ENCODE results near the gene TMEM176B. TPM values are rescaled to one million over a fixed set of nuclear protein-coding genes. Genes with fewer than 3 reads are reported as not detected.

TMEM176B gene
- total RNA-seq, 2 experiments from 2014 or later: not detected

DNA sequence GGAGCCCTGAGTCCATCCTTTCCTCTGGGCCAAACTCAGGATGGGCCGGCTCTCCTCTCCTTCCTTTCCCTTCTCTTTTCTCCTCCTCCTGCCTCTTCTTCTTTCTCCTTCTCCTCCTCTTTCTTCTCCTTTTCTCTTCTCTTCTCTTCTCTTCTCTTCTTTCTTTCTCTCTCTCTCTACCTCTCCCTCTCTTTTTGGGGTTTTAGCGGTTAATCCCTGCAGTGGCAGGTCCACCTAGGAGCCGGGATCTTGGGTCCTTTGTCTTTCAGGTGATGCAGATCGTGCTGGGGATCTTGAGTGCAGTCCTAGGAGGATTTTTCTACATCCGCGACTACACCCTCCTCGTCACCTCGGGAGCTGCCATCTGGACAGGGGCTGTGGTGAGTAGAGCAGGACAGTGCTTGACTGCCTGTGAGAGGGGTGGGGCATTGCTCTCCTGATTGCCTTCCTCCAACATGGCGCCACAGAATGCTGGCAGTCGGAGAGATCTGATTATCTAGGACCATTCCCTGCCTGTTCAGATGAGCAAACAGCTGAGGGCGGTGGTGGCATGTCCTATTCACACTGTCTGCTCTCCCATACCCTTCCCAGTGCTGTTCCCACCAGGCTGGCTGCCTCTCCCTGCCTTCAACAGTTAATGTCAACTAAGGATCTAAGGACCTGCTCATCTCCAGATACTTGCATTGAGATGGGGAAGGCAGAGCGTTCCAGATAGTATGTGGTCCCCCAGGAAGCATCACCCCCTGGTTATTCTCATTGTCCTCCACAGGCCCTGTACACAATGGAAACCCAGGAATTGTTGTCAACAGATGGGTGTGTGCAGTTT lies 2.0 kb upstream of the TMEM176B start:
- H3K4me1 Mint-ChIP-seq: peaks cover 2% of the 10 kb centered on the region
- peaks cover 29% of the 10 kb centered on the region for H3K27me3 Mint-ChIP-seq
- CTCF ChIA-PET: no interaction called here
- H3K9me3 Mint-ChIP-seq (ENCODE audit: low read depth): peaks cover 8% of the 10 kb centered on the region
- H3K4me3 Mint-ChIP-seq: no peak overlapping the region
- intact Hi-C loops (cut with DNase I, micrococcal nuclease): no loop called here
- no peak overlapping the region for H3K27ac Mint-ChIP-seq
- ATAC-seq (no peak), DNase-seq (no peak)
- POLR2A ChIA-PET: no interaction called here
- H3K36me3 Mint-ChIP-seq (ENCODE audit: low read depth): no peaks in the 10 kb centered on the region

DNA sequence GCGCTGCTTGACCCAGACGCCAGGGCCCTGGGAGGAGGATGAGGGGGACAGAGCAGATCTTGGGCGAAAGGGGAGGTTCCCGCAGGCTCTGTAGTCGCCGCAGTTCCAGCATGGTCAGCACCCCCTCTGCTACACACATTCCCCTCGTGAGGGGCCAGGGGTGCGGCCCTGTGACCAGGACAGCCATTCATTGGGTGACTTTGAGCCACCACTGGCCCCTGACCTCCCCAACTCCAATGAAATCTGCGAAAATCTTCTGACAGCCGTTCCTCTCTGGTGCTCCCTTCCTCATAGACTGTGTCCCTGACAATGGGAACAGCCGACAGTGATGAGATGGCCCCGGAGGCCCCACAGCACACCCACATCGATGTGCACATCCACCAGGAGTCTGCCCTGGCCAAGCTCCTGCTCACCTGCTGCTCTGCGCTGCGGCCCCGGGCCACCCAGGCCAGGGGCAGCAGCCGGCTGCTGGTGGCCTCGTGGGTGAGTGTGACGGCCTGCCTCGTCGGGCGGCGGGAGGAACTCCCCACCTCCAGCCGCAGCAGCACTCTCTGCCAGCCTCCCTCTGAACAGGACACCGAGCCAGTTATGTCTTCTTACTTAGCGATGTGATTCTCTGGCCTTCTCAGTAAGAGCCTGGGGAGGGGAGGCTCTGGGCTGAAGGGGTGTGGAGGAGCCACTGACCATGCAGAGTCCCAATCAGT lies 1.2 kb upstream of the TMEM176B start:
- peaks cover 31% of the 10 kb centered on the region for H3K27me3 Mint-ChIP-seq
- DNase-seq: no peak
- peaks cover 6% of the 10 kb centered on the region for H3K9me3 Mint-ChIP-seq (ENCODE audit: low read depth)
- H3K4me1 Mint-ChIP-seq: peaks cover 2% of the 10 kb centered on the region
- ATAC-seq: peak; percentile 16
- ChIA-PET CTCF (interaction anchor here (1.1 kb wide), 1 partner anchor 75 kb away, joined by 3 read pairs; no protein-coding TSS in a partner anchor), POLR2A (no interaction called here)
- H3K36me3 Mint-ChIP-seq (ENCODE audit: low read depth): no peaks in the 10 kb centered on the region
- no peak overlapping the region for H3K27ac Mint-ChIP-seq
- intact Hi-C loops (cut with DNase I, micrococcal nuclease): no loop called here
- peak overlapping the region; percentile 28 for H3K4me3 Mint-ChIP-seq

DNA sequence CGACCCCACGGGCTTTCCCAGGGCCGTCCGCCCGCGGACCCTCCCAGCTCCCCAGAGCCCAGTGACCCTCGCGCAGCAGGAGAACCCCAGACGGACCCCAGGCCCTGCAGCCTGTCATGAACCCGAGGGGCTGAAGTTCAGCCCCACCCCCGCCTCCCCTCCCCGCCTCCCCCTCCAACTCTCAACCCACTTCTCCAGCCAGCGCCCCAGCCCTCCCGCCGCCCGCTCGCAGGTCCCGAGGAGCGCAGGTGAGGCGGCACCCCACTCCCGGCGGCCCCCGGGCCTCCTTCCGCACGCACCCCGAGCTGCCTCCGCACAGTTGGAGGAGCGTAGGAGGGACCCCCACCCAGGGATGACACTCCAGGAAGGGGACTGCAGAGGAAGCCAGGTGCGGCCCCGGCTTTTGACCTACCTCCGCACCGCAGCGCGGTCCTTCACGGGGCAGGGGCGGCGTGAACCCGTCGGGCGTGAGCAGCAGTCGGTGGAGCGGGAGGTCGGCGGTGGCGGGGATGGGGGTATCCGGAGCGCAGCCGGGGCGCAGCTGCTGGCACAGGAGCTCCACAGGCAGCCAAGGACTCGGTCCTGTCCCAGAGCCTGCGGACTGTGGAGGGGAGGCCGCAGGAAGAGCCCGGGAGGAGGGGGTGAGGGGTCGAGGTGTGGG lies 547 bp upstream of the TMEM176B start, which contains the start of gene TMEM176A:
TMEM176A (plus strand) TSS at position 189 of the 661 bp plus-strand sequence. CDS start 782 bp downstream, outside the sequence.
- Mint-ChIP-seq H3K27ac (no peak within 1 kb of the TSS), H3K36me3 (ENCODE audit: low read depth) (no peaks in the 10 kb centered on the region), H3K9me3 (ENCODE audit: low read depth) (peaks cover 3% of the 10 kb centered on the region), H3K4me3 (peak within 1 kb of the TSS; percentile 29), H3K4me1 (peaks cover 2% of the 10 kb centered on the region), H3K27me3 (peaks cover 37% of the 10 kb centered on the region)
- intact Hi-C loops (cut with DNase I, micrococcal nuclease): no loop called here
- ChIA-PET POLR2A (no interaction called here), CTCF (interaction anchor here (1.1 kb wide), 1 partner anchor 76 kb away, joined by 3 read pairs; no protein-coding TSS in a partner anchor)
- DNase-seq (peak; percentile 30), ATAC-seq (peak; percentile 57)

DNA sequence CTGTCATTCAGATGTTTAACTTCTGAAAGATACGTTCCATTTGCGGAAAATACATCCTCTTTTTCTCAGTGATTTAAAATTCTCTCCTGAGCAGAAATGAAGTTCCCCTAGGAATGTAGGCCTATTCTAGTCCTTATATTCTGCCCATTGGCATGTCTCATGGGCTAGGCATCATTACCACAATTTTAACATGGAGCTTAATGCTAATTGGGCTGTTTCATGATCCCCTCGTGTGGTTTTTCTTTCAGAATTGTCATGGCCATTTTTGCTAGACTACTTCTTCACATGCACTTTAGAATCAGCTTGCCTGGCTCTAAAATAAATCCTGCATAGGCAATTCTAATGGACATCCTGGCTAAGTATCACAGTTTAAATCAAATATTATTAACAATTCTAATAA lies 1.0 kb downstream of the TMEM176B start:
- Mint-ChIP-seq H3K36me3 (ENCODE audit: low read depth) (no peaks in the 10 kb centered on the region), H3K27ac (no peak overlapping the region), H3K4me1 (peaks cover 2% of the 10 kb centered on the region), H3K27me3 (peaks cover 37% of the 10 kb centered on the region), H3K9me3 (ENCODE audit: low read depth) (peaks cover 3% of the 10 kb centered on the region), H3K4me3 (no peak overlapping the region)
- CTCF ChIA-PET: interaction anchor here (0.8 to 1.6 kb wide), 2 partner anchors 17 to 256 kb away, joined by 3 to 4 read pairs; no protein-coding TSS in a partner anchor
- ATAC-seq: no peak
- DNase-seq: no peak
- POLR2A ChIA-PET: no interaction called here
- intact Hi-C loops (cut with DNase I, micrococcal nuclease): no loop called here

DNA sequence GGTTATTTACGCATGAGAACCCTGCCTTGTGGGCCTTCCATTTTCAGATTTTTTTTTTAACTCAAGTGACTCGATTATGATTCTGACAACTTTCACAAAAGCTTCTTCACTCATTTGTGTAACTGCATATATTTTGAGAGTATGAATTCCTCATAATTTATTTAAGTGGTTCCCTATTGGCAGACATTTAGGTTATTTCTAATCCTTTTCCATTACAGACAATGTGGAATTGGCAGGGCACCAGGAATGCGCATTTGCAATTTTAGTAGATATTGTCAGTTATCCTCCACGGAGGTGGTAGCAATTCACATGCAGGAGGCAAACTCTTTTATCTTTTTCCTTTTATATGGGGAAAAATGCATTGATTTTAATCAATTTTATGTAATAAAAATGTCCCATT lies 2.5 kb downstream of the TMEM176B start:
- ChIA-PET CTCF (no interaction called here), POLR2A (no interaction called here)
- peaks cover 3% of the 10 kb centered on the region for H3K9me3 Mint-ChIP-seq (ENCODE audit: low read depth)
- ATAC-seq (no peak), DNase-seq (no peak)
- H3K4me3 Mint-ChIP-seq: no peak overlapping the region
- no peaks in the 10 kb centered on the region for H3K36me3 Mint-ChIP-seq (ENCODE audit: low read depth)
- no peak overlapping the region for H3K27ac Mint-ChIP-seq
- H3K27me3 Mint-ChIP-seq: peaks cover 37% of the 10 kb centered on the region
- H3K4me1 Mint-ChIP-seq: peaks cover 2% of the 10 kb centered on the region
- intact Hi-C loops (cut with DNase I, micrococcal nuclease): no loop called here

DNA sequence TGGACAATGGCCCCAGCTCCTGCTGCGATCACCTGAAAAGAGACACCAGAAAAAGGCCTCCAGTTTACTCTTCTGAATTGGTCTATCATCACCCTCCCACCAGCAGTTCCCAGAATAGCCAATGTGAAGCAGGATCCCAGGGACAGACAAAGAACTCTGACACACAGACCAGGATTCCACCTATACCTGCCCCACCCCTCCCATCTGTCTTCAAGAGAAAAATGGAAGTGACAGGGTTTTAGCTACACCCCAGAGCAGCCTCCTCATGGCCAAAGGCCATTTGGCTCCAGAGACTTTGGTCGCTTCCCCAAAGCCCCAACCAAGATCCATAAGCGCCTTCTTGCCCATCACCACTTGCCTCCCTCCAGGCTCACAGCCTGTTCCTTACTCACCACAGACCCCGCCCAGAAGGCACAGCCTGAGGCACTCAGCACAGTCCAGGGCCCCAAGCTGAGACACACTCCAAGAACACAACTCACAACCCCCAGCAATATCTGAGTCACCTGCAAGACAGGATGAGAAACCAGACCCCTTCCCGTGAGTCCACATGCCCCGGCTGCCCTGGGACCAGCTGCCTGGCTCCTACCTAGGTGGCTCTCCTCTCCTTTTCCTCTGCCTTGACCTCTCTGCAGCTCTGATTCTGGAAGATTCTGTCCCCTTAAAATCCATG lies 6.5 kb downstream of the TMEM176B start:
- Mint-ChIP-seq H3K36me3 (ENCODE audit: low read depth) (no peaks in the 10 kb centered on the region), H3K4me3 (no peak overlapping the region), H3K27ac (no peak overlapping the region), H3K9me3 (ENCODE audit: low read depth) (peaks cover 3% of the 10 kb centered on the region), H3K27me3 (peaks cover 13% of the 10 kb centered on the region), H3K4me1 (no peaks in the 10 kb centered on the region)
- intact Hi-C loops (cut with DNase I, micrococcal nuclease): no loop called here
- POLR2A ChIA-PET: no interaction called here
- CTCF ChIA-PET: no interaction called here
- ATAC-seq (no peak), DNase-seq (no peak)

DNA sequence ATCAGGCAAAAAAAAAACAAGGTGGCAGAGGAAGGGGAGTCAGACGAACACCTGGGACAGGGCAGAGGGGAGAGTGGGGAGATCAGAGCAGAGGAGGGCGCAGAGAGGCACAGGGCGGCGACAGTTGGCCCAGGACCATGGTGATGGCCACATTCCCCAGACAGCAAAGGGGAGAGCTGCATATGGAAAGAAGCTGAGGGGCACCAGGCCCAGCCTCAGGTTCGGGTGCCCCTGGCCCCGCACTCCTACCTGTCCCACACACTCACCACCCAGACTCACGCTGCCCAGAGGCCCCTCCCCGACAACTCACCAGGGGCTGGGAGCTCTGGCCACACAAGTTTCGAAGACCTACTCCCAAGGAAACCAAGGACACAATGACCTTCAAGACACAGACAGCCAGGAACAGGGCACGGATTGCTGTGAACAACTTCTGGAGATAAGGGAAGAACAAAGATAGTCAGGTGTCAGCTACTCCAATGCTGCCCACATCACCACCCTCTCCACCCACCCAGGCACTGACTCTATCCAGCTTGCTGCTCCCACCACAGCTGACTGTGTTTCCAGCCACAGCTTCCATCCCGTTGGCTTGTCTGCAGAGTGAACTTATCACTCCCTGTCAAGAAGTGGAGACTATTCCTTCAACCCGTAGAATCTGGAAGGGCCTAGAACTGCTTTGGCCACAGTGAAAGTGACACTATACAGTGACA lies 8.3 kb downstream of the TMEM176B start:
- Mint-ChIP-seq H3K4me3 (no peak overlapping the region), H3K4me1 (no peaks in the 10 kb centered on the region), H3K27me3 (peaks cover 6% of the 10 kb centered on the region), H3K36me3 (ENCODE audit: low read depth) (no peaks in the 10 kb centered on the region), H3K9me3 (ENCODE audit: low read depth) (peaks cover 3% of the 10 kb centered on the region), H3K27ac (no peak overlapping the region)
- no peak for ATAC-seq
- no peak for DNase-seq
- POLR2A ChIA-PET: no interaction called here
- intact Hi-C loops (cut with DNase I, micrococcal nuclease): no loop called here
- CTCF ChIA-PET: interaction anchor here (0.6 to 0.9 kb wide), 3 partner anchors 14 to 451 kb away, joined by 3 read pairs; no protein-coding TSS in a partner anchor

DNA sequence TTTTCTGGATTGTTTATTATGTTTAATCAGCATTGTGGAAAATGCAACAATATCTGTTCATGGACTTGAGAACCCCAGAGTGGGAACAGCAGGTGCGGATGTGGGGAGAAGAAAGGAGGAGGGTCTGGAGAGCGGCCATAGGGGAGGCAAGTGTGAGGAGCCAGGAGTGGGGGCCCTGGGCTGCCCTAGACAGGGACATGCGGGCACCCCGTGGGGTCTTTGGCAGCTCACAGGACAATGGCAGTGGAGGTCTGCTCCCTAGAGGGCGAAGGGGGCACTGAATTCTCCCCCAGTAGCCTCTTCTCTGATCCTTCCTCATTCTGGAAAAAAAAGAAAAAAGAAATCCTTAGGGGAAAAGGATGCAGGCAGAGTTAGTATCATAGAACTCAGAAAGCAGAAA lies 8.9 kb downstream of the TMEM176B start:
- H3K4me1 Mint-ChIP-seq: no peaks in the 10 kb centered on the region
- ChIA-PET CTCF (interaction anchor here (0.6 kb wide), 1 partner anchor 452 kb away, joined by 3 read pairs; no protein-coding TSS in a partner anchor), POLR2A (no interaction called here)
- H3K9me3 Mint-ChIP-seq (ENCODE audit: low read depth): peaks cover 2% of the 10 kb centered on the region
- DNase-seq (no peak), ATAC-seq (no peak)
- H3K4me3 Mint-ChIP-seq: no peak overlapping the region
- peaks cover 5% of the 10 kb centered on the region for H3K27me3 Mint-ChIP-seq
- H3K27ac Mint-ChIP-seq: no peak overlapping the region
- no peaks in the 10 kb centered on the region for H3K36me3 Mint-ChIP-seq (ENCODE audit: low read depth)
- intact Hi-C loops (cut with DNase I, micrococcal nuclease): no loop called here

DNA sequence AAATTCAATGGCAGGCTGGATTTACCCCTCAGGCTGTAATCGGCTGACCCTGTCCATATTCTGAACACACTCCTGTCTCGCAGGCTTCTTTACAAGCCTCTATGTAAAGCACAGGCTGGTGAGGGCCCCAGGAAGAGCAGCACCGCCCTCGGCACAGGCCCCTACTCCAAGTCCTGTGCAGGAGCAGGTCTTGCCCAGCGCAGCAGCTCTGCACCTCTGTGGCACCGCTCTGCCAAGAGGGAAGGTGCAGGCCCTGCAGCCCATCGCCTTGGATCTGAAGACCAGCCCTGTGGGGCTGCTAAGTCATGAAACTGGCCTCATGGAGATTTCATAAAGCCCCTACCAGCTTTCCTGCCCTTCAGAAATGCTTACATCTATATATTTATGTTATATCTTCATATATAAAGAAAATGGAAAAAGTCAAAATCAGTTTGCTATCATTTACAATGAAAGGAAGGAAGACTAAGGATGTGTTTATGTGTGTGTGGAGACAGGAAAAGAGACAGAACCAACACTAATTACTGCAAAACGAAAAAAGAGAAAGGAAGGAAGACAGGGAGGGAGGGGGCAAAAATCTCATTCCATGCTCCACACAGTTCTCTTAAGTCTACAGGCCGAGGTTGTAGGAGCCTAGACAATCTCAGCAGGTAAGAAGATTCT lies 9.6 kb downstream of the TMEM176B start:
- H3K36me3 Mint-ChIP-seq (ENCODE audit: low read depth): no peaks in the 10 kb centered on the region
- intact Hi-C loops (cut with DNase I, micrococcal nuclease): no loop called here
- no peak overlapping the region for H3K27ac Mint-ChIP-seq
- ATAC-seq (no peak), DNase-seq (no peak)
- no peak overlapping the region for H3K4me3 Mint-ChIP-seq
- POLR2A ChIA-PET: no interaction called here
- peaks cover 6% of the 10 kb centered on the region for H3K4me1 Mint-ChIP-seq
- CTCF ChIA-PET: interaction anchor here (1.0 kb wide), 1 partner anchor 12 kb away, joined by 3 read pairs; no protein-coding TSS in a partner anchor
- H3K9me3 Mint-ChIP-seq (ENCODE audit: low read depth): no peaks in the 10 kb centered on the region
- no peaks in the 10 kb centered on the region for H3K27me3 Mint-ChIP-seq

DNA sequence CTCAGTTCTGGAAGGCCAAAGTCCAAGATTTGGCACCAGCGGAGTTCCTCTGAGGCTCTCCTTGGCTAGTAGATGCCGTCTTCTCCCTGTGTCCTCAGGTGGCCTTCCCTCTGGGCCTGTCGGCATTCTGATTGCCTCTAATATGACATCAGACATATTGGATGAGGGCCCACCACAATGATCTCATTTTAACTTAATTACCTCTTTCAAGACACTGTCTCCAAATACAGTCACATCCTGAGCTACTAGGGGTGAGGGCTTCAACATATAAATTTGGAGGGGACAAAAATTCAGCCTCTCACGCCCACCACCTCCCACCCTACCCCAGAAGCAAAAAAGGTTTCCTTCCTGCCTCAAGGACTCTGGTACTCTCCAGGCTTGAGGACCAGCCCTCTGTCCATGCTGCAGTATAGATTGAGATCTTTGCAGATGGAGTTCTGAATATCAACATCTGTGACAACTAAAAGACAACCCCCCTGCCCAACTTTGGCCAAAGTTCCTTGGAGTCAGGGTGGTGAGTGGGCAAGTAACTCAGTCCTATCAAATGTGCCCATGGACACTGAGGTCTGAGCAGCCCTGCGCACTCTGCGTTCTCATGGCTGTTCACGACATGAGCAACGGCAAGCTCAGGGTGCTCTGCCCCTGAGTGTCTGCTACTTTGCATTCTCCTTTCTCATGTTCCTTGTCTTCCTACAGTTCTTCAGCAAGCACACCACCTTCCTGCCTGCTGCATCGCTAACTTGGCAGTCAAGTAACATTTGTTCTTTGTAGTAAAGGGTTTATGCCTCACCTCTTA lies 11.5 kb downstream of the TMEM176B start:
- H3K4me1 Mint-ChIP-seq: peaks cover 7% of the 10 kb centered on the region
- ChIA-PET POLR2A (no interaction called here), CTCF (interaction anchor here (0.8 to 1.5 kb wide), 3 partner anchors 10 to 387 kb away, joined by 3 to 7 read pairs (median 3); no protein-coding TSS in a partner anchor)
- no peak for DNase-seq
- no peak overlapping the region for H3K27ac Mint-ChIP-seq
- no peaks in the 10 kb centered on the region for H3K36me3 Mint-ChIP-seq (ENCODE audit: low read depth)
- H3K4me3 Mint-ChIP-seq: no peak overlapping the region
- H3K9me3 Mint-ChIP-seq (ENCODE audit: low read depth): no peaks in the 10 kb centered on the region
- intact Hi-C loops (cut with DNase I, micrococcal nuclease): no loop called here
- ATAC-seq: no peak
- no peaks in the 10 kb centered on the region for H3K27me3 Mint-ChIP-seq

Measured in activated CD4-positive, alpha-beta T cell treated with anti-CD3 and anti-CD28 coated beads for 36 hours (primary cell).